ENCODE measurements around the gene FAU.

Gene FAU

DNA sequence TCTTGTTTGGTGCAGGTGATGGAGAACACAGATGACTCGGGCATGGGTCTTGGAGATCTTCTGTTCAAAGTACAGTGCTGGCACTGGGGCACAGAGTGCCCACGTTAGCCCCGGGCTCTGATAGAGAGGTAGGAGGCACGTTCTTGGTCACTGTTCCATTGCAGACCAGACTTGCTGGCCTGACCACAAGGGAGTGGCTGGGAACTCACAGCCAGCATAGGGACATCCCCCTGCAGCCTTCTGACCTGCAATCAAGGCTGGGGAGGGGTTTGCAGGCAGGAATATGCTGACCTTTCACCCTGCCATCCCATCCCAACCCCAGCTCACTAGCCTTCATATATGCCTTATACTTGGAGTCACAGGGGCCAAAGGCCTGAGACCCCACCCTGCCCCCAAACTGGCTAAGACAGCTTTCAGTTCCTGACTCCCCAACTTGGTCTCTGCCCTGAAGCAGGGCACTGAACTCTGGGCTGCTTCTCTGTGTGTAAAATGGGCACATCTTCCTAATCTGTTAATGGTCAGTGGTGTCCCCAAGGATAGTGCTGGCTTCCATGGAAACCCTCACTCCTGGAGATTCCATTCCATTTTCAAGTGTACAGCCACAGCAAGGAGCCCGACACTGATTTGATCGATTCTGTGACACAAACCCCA lies 4.8 kb upstream of the FAU start:
- TF ChIP-seq, protein P1, sequence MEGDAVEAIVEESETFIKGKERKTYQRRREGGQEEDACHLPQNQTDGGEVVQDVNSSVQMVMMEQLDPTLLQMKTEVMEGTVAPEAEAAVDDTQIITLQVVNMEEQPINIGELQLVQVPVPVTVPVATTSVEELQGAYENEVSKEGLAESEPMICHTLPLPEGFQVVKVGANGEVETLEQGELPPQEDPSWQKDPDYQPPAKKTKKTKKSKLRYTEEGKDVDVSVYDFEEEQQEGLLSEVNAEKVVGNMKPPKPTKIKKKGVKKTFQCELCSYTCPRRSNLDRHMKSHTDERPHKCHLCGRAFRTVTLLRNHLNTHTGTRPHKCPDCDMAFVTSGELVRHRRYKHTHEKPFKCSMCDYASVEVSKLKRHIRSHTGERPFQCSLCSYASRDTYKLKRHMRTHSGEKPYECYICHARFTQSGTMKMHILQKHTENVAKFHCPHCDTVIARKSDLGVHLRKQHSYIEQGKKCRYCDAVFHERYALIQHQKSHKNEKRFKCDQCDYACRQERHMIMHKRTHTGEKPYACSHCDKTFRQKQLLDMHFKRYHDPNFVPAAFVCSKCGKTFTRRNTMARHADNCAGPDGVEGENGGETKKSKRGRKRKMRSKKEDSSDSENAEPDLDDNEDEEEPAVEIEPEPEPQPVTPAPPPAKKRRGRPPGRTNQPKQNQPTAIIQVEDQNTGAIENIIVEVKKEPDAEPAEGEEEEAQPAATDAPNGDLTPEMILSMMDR (conservative IDR thresholded peaks at IDR 0.05), result no peak
- peak overlapping the region; percentile 18 for H3K27ac ChIP-seq

DNA sequence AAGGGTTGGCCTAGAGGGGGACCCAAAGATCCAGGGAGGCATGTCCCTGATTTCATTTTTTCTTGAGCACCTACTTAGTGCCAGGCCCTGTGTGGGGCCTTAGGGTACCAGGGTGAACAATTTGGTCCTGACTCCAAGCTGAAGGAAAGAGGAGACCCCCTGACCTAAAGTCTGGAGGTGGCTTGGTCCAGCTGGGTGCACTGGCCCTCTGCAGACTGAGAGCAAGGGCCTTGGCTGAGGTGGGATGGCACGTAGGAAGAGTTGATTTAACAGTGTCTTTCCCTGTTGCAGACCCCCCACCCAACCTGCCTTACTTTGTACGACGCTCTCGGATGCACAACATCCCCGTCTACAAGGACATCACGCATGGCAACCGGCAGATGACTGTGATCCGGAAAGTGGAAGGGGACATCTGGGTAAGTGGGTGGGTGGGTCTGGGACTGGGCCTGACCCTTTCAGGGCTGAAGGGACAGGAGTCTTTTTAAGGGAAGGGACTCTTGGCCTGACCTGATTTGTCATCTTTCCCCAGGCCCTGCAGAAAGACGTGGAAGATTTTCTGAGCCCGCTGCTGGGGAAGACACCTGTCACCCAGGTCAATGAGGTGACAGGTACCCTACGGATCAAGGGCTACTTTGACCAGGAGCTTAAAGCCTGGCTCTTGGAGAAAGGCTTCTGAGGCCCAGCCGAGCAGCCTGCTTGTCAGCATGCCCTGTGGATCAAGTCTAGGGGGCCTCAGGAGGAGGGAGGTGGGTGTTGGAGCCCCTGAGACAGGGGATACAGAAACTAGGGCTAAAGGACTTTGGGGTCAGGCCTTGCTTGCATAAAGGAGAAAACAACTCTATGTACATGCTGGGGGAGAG lies 3.5 kb upstream of the FAU start:
- H3K27ac ChIP-seq, result peak overlapping the region; percentile 18; the same call in 1 of the 2 replicates
- TF ChIP-seq, protein P1 (conservative IDR thresholded peaks at IDR 0.05), result no peak

DNA sequence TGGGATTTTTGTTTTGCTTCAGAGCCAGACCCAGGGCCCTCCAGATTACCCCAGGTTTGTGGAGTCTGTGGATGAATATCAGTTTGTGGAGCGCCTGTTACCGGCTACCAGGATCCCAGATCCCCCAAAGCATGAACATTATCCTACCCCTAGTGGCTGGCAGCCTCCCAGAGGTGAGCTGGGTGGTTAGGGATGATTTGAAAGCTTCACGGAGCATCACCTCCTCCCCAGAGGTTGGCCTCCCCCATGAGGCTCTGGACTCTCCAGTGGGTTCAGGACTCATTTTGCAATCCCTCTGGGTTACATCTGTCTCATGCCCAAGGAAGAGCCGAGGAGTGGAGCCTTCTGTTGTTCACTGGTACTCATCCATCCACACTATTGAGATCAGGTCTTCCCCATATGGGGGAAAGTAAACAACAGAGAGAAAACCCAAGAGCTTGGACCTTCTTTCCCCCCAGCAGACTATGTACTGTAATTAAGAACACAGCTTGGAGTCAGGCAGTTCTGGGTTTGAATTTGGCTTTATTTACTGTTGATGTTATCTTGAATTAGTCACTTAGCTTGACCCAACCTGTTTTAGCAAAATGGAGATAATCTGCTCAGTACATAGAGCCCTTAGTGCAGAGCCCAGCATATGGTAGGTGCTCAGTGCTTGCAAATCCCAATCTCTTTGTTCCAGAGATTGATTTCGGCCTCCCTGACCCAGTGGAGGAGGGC lies 2.7 kb upstream of the FAU start:
- TF ChIP-seq, protein P1 (conservative IDR thresholded peaks at IDR 0.05), result no peak
- peak overlapping the region; percentile 100; the same call in 1 of the 2 replicates for H3K27ac ChIP-seq

DNA sequence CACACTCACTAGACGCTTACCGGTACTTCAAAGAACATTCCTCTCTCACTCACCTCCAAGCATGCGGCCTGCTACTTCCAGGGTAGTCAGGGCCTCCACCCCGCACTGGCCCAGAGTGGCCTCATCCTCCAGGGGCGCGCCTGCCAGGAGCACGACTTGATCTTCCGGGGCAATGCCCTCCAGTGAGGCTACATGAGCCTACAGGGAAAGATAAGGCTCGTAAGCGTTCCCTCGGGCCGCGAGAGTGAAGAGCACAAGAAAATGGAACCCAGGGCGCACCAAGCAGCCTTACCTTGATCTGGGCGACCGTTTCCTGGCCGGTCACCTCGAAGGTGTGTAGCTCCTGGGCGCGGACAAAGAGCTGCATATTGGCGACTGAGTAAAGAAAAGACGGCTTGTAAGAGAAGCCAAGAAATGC lies 478 bp downstream of the FAU start:
- TF ChIP-seq, protein P1 (conservative IDR thresholded peaks at IDR 0.05), result peak; percentile 12; the same call in 1 of the 2 replicates

DNA sequence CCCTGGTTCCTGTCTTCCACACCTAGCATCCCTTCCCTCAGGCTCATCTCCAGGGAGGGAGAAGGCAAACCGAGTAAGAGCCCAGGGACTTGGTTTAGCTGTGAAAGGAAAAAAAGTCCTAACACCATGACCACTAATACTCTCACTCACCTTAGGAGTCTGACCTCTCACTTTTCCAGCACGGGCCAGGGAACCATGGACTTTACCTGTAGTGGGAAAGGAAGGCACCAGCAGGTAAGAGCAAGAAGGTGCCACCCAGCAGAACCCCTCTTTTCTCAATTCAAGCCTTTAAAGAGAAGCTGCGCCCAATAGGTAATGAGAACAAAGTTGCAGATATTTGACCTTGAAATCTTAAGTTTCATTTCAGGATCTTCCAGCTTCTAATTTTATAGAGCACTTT lies 1.1 kb downstream of the FAU start:
- H3K27ac ChIP-seq, result peak overlapping the region; percentile 100
- TF ChIP-seq, protein P1 (conservative IDR thresholded peaks at IDR 0.05), result no peak

More for the DNA sequence above, 478 bp downstream of the FAU start:
- H3K27ac ChIP-seq, result peak overlapping the region; percentile 100

DNA sequence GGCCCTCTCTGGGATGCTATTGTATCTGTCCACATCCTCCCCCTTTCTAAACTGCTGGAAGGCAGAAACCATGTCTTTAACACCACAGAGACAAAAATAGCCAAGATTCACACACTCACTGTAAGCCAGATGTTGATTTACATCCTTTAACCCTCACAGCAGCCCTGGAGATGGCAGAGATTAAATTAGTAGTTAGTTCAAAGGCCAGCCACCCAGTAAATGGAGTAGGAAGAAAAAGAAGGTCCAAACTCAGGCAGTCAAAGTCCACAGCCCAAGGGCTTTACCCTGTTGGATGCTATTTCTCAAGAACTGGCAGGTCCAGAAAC lies 2.3 kb downstream of the FAU start:
- TF ChIP-seq, protein P1 (conservative IDR thresholded peaks at IDR 0.05), result no peak
- peak overlapping the region; percentile 100 for H3K27ac ChIP-seq

DNA sequence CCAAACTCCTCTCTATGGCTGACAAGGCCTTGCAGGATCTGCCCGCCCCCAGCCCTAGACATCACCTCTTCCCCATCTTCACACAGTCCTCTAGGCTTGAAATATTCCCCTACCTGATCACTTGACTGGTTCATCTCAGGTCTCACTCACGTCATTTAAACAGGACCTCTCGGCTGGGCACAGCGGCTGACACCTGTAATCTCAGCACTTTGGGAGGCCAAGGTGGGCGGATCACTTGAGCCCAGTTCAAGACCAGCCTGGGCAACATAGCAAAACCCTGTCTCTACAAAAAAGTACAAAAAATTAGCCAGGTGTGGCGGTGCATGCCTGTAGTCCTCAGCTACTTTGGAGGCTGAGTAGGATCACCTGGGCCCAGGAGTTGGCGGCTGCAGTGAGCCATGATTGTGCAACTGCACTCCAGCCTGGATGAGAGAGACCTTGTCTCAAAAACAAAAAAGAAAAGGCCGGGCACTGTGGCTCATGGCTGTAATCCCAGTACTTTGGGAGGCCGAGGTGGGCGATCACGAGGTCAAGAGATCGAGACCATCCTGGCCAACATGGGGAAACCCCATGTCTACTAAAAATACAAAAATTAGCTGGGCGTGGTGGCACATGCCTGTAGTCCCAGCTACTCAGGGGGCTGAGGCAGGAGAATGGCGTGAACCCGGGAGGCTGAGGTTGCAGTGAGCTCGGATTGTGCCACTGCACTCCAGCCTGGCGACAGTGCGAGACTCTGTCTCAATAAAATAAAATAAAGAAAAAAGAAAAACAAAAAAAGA lies 2.9 kb downstream of the FAU start:
- peak overlapping the region; percentile 100 for H3K27ac ChIP-seq
